Amniotic stem cell (primary cell): Measurements from ENCODE around the gene TMEM145.

Experiments used
- DNase-seq: peaks from one replicate; lab custom pipeline; 2025; lab: John Stamatoyannopoulos, UW

Gene TMEM145

GRCh38 chr19:42288881-42289555 lies 24.1 kb upstream of the TMEM145 start:
- DNase-seq, result no peak

- DNase-seq, result no peak
Observed at GRCh38 chr19:42289556-42290041, 23.5 kb upstream of the TMEM145 start.

- DNase-seq, result no peak
Observed at GRCh38 chr19:42290136-42290522, 23.0 kb upstream of the TMEM145 start.

- no peak for DNase-seq
Observed at GRCh38 chr19:42290523-42291434, 22.3 kb upstream of the TMEM145 start.

DNA sequence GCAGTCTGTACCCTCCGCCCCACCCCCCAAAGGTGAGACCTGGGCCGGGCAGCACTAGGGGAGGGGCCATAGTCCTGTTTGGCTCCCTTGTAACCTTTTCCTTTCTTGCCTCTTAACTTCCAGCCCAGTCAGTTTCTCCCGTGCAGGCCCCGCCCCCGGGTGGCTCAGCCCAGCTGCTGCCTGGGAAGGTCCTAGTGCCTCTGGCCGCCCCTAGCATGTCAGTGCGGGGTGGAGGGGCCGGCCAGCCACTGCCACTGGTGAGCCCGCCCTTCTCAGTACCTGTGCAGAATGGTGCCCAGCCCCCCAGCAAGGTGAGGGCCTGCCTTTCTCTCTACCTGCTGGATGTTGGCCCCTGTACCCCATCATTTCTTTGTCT lies 21.7 kb upstream of the TMEM145 start:
- DNase-seq, result no peak

DNA sequence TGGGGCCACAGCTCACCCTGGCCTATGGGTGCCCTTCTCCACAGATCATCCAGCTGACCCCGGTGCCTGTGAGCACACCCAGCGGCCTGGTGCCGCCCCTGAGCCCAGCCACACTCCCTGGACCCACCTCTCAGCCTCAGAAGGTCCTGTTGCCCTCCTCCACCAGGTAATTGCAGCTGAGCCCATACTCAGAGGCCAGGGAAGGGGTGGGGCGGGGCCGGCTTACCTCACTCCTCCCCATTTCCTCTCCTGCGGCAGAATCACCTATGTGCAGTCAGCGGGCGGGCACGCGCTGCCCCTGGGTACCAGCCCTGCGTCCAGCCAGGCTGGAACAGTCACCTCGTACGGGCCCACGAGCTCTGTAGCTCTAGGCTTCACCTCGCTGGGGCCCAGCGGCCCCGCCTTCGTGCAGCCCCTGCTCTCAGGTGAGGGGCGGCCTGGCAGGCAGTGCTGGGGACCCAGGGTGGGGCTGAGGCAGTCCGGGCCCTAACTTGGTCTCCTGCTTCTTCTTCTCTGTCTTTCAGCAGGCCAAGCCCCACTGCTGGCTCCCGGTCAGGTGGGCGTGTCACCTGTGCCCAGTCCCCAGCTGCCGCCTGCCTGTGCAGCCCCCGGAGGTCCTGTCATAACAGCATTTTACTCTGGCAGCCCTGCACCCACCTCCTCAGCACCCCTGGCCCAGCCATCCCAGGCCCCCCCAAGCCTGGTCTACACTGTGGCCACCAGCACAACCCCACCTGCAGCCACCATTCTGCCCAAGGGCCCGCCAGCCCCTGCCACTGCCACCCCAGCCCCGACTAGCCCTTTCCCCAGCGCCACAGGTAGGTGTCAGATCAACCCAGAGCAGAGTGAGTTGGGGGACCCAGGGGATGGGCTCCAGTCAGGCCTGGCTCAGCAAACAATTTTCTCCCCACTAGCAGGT lies 20.8 kb upstream of the TMEM145 start:
- DNase-seq, result no peak

DNA sequence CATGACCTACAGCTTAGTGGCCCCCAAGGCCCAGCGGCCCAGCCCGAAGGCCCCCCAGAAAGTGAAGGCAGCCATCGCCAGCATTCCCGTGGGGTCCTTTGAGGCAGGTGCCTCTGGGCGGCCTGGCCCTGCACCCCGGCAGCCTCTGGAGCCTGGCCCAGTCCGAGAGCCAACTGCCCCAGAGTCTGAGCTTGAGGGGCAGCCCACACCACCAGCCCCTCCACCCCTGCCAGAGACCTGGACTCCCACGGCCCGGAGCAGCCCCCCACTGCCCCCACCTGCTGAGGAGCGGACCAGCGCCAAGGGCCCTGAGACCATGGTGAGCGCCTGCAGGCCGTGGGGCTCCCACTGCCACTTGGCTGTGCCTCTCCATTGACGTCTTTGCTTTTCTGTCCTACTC lies 20.1 kb upstream of the TMEM145 start:
- no peak for DNase-seq

DNA sequence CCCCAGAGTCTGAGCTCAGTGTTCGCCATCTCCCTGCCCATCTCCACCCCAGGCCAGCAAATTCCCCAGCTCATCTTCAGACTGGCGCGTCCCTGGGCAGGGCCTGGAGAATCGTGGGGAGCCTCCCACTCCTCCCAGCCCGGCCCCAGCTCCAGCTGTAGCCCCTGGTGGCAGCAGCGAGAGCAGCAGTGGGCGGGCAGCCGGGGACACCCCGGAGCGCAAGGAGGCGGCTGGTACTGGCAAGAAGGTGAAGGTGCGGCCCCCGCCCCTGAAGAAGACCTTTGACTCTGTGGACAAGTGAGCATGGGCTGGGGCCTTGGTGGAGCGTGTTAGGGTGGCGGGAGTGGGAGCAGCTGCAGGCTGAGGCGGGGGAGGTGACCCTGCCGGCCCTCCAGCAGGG lies 19.6 kb upstream of the TMEM145 start:
- DNase-seq, result no peak

GRCh38 chr19:42293948-42294347 lies 19.2 kb upstream of the TMEM145 start:
- no peak for DNase-seq

- DNase-seq, result no peak
Observed at GRCh38 chr19:42294471-42295137, 18.5 kb upstream of the TMEM145 start.

DNA sequence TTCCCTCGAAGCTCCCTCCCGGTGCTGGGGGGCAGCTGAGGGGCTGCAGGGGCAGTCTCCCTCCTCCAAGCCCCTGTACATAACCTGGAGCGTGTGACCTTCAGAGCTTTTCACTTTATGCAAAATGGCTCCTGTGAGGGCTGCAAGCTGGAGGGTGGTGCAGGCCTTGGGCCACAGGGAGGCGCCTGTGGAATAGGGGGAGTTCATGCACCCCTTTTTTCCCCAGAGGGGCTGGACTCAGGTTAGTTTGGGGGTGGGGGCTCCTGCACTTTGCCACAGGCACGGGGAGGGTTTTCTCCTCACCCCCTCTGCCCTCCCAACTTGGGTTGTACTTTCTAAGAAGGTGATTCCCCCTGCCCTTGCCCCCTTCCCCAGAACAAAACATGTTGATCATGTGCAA lies 17.8 kb upstream of the TMEM145 start:
- DNase-seq, result no peak

DNA sequence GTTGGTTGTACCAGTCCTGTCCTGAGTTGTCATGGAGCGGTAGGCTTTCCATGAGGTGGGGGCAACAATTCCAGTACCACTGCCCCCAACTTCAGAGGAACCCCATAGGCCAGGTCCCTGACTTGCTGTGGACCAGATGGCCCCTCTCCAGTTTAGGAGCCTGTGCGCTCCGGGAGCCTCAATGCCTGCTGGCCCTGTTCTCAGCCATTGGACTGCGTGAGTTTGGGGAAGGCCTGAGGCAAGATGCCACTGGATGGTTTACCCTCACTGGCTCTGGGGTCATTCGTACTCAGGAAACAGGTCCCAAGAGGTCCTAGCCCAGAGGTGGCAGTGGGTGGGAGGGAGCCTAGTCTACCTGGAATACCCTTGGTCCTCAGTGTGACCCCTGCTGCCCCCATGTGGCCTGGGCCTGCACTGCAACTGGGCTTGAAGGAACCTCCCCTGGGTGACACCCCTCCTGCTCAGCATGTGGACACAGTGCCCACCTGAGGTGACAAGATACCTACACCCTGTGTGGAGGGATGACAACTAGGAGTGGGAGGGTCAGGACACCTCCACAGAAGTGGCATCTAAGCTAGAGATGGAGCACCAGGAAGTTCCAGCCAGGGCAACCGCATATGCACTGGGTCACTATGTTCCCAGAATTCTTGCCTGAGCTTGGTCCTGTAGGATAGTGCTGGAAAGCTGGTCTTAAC lies 17.1 kb upstream of the TMEM145 start:
- DNase-seq, result no peak

GRCh38 chr19:42297039-42297438 lies 16.1 kb upstream of the TMEM145 start:
- DNase-seq, result no peak

DNA sequence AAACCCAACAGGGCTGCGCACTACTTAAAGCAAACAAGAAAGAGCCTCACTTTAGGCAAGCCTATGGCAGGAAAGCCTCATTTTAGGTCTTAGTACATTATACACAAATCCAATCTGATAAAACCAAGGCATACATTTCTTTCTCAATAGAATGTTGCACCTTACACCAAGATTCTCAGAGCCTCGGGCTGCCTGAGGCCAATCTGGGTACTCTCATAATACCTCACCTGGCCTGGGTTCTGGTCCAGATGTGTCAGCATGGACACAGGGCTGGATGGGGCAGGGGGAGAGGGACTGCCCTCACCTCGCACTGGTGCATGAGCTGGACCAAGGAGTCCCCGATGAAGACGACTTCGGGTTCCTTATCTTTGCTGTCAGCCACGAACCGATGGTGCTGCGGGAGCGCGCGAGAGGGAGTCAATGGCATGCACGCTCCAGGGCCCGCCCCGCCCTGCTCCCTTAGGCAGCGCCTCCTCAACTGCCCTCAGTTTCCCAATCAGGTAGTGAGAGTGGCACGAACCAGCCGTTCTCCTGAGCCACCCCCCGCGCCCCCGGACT lies 11.4 kb upstream of the TMEM145 start, which contains the start of gene PRR19:
TSS of gene PRR19 (plus strand) at position 487 of the 558 bp plus-strand sequence. CDS start 7,453 bp downstream, outside the sequence.
- no peak for DNase-seq

DNA sequence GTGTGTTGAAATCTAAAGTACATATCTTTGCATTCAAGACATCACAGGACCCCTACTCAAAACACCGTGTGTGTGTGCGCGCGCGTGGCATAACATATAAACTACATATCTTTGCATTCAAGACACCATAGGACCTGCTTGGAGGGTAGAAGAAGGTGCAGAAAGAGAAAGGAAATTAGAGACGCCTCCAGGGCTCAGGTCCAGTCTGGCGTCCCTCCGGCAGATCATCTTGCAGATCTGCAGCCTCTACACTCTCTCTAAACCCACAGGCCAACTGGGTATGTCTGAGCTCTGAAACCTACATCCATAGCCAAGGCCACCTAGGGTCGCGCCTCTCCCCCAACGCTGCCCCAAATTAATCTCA lies 10.0 kb upstream of the TMEM145 start:
- DNase-seq, result no peak

- no peak for DNase-seq
Observed at GRCh38 chr19:42303876-42304275, 9.2 kb upstream of the TMEM145 start.

- no peak for DNase-seq
Observed at GRCh38 chr19:42306646-42307045, 6.5 kb upstream of the TMEM145 start.

- no peak for DNase-seq
Observed at GRCh38 chr19:42309686-42310085, 3.4 kb upstream of the TMEM145 start.

GRCh38 chr19:42311657-42312056 lies 1.5 kb upstream of the TMEM145 start:
- DNase-seq, result no peak

- DNase-seq, result no peak
Observed at GRCh38 chr19:42312370-42312769, 739 bp upstream of the TMEM145 start.
